Sigmoid colon (tissue), 7 donors: ENCODE results near the gene FUT2. TPM values are rescaled to one million over a fixed set of nuclear protein-coding genes. Genes with fewer than 3 reads are reported as not detected.
"Not testable (repeated sequence)": the region's sequence is repeated elsewhere in the genome, so short reads cannot be mapped to it uniquely, and the experiment has no call there.

ENCODE experiments used
- DNase-seq: peaks from one replicate; pipeline ENCODE4 v3.0.0-alpha.2; 2019
- H3K27ac ChIP-seq, 4 donors: fragments of 200-600 bp; sonication (generic); one replicate each; pipeline ENCODE4 v1.5.1; 2016 to 2019; ENCODE audit warnings: mild to moderate bottlenecking in 1 of 4
- H3K27me3 ChIP-seq, 3 donors: fragments of 200-600 bp; sonication (generic); one replicate each; pipeline ENCODE4 v1.5.1; 2019; ENCODE audit warnings: mild to moderate bottlenecking in 1 of 3
- H3K36me3 ChIP-seq, 4 donors: fragments of 200-600 bp; sonication (generic); one replicate each; pipeline ENCODE4 v1.5.1; 2016 to 2019
- H3K4me1 ChIP-seq, 4 donors: fragments of 200-600 bp; sonication (generic); one replicate each; pipeline ENCODE4 v1.5.1; 2017 to 2019
- H3K4me3 ChIP-seq, 4 donors: fragments of 200-600 bp; sonication (generic); one replicate each; pipeline ENCODE4 v1.5.1; 2017 to 2019; ENCODE audit warnings: mild to moderate bottlenecking in 2 of 4, moderate library complexity in 1 of 4
- H3K9me3 ChIP-seq, 4 donors: fragments of 200-600 bp in 3 of 4; sonication (generic) in 3 of 4; one replicate each; pipeline versions ENCODE4 v1.5.1 to v1.6.1; 2013 to 2019
- CTCF ChIP-seq, 4 experiments: fragments of 450-650 bp in 3 of 4; fragments of 200-600 bp in 1 of 4; IDR thresholded peaks; one replicate each; pipeline ENCODE4 v1.5.1; 2016 to 2019; ENCODE audit warnings: antibody characterized with exemption in 4 of 4, mild to moderate bottlenecking in 3 of 4, moderate library complexity in 2 of 4
- EP300 ChIP-seq, 4 donors: sonication (generic); formaldehyde crosslinking; IDR thresholded peaks; one replicate each; pipeline ENCODE4 v1.6.1; 2017; ENCODE audit warnings: antibody characterized with exemption in 4 of 4
- POLR2A ChIP-seq, 2 donors: fragments of 450-650 bp; IDR thresholded peaks; one replicate each; pipeline ENCODE4 v1.6.1; 2016; ENCODE audit warnings: antibody characterized with exemption in 2 of 2, mild to moderate bottlenecking in 2 of 2, moderate library complexity in 2 of 2
- POLR2AphosphoS5 ChIP-seq, 4 donors: sonication (generic); formaldehyde crosslinking; IDR thresholded peaks; one replicate each; pipeline ENCODE4 v1.6.1; 2017; ENCODE audit warnings: antibody characterized with exemption in 4 of 4
- WGBS, 2 donors: extraction: QIAGEN DNeasy Blood & Tissue Kit; methylation state at CpG; one replicate each; pipeline ENCODE4 v1.1.7; 2013; 5-methylcytosine and 5-hydroxymethylcytosine counted together
- intact Hi-C: fragments of 100-400 bp; cut with DNase I; formaldehyde crosslinking; loops from one replicate; pipeline ENCODE4 v1.15.1; 2023
- polyA plus RNA-seq, 3 donors: library from polyadenylated mRNA; stranded (reverse); fragments of 200-250 nt; gene quantifications; one replicate each; pipeline ENCODE4 v1.2.3, GENCODE V29; 2013
- total RNA-seq, 4 donors: library from RNA; depleted of rRNA; stranded (reverse); fragments of >200 nt; gene quantifications; one replicate each; pipeline ENCODE4 v1.1.0, GENCODE V29; 2016
- donor health status: healthy with polysubstance abuse.
- donor health status: Bipolar disorder and iron deficiency.
- donor health status: healthy.

Gene FUT2
- total and polyA plus RNA-seq, 7 donors = 37.2 to 62.7 (median 59.4) TPM; not detected in 4

GRCh38 chr19:48650974-48651682, 44.6 kb upstream of the FUT2 start:
- no peak overlapping the region for H3K4me3 ChIP-seq
- H3K36me3 ChIP-seq = no peaks in the 10 kb centered on the region
- no peak for DNase-seq
- H3K9me3 ChIP-seq = no peaks in the 10 kb centered on the region
- H3K27me3 ChIP-seq = no peaks in the 10 kb centered on the region
- WGBS, 2 donors = 80 to 91% methylated on average over 12 of the region's 12 CpGs
- peaks cover 0 to 4% (median 2%) of the 10 kb centered on the region in 4 donors for H3K4me1 ChIP-seq
- no peak for TF ChIP-seq CTCF (IDR thresholded peaks at IDR 0.05)
- no peak for TF ChIP-seq EP300 (IDR thresholded peaks at IDR 0.05)
- intact Hi-C loops = no loop called here
- no peak overlapping the region for H3K27ac ChIP-seq

GRCh38 chr19:48651683-48652048, 44.1 kb upstream of the FUT2 start:
- Histone ChIP-seq H3K4me1 (peaks cover 0 to 4% (median 0%) of the 10 kb centered on the region in 4 donors), H3K9me3 (no peaks in the 10 kb centered on the region), H3K36me3 (no peaks in the 10 kb centered on the region), H3K27ac (no peak overlapping the region), H3K27me3 (no peaks in the 10 kb centered on the region), H3K4me3 (no peak overlapping the region)
- TF ChIP-seq CTCF (IDR thresholded peaks at IDR 0.05) = no peak
- no peak for TF ChIP-seq POLR2A (IDR thresholded peaks at IDR 0.05)
- DNase-seq = no peak
- WGBS, 2 donors = 83 to 90% methylated on average over 5 of the region's 5 CpGs
- intact Hi-C loops = no loop called here

GRCh38 chr19:48654299-48655059, 41.3 kb upstream of the FUT2 start:
- Histone ChIP-seq H3K36me3 (no peaks in the 10 kb centered on the region), H3K4me1 (no peaks in the 10 kb centered on the region), H3K27me3 (no peaks in the 10 kb centered on the region), H3K9me3 (no peaks in the 10 kb centered on the region), H3K27ac (no peak overlapping the region), H3K4me3 (no peak overlapping the region)
- no peak for DNase-seq
- TF ChIP-seq POLR2A (IDR thresholded peaks at IDR 0.05) (no peak), EP300 (IDR thresholded peaks at IDR 0.05) (no peak), CTCF (IDR thresholded peaks at IDR 0.05) (no peak), POLR2AphosphoS5 (IDR thresholded peaks at IDR 0.05) (no peak)
- 36 to 54% methylated on average over 11 of the region's 11 CpGs for WGBS, 2 donors
- intact Hi-C loops = no loop called here

GRCh38 chr19:48656840-48657474, 38.8 kb upstream of the FUT2 start:
- H3K27me3 ChIP-seq = no peaks in the 10 kb centered on the region
- TF ChIP-seq CTCF (IDR thresholded peaks at IDR 0.05) (no peak), EP300 (IDR thresholded peaks at IDR 0.05) (no peak), POLR2A (IDR thresholded peaks at IDR 0.05) (no peak), POLR2AphosphoS5 (IDR thresholded peaks at IDR 0.05) (no peak)
- intact Hi-C loops = no loop called here
- H3K9me3 ChIP-seq = no peaks in the 10 kb centered on the region
- H3K27ac ChIP-seq = no peak overlapping the region
- peaks cover 0 to 10% (median 9%) of the 10 kb centered on the region in 4 donors for H3K4me1 ChIP-seq
- no peaks in the 10 kb centered on the region for H3K36me3 ChIP-seq
- 39 to 56% methylated on average over 16 of the region's 16 CpGs for WGBS, 2 donors
- no peak overlapping the region for H3K4me3 ChIP-seq
- no peak for DNase-seq

- 56 to 89% methylated on average over 5 of the region's 5 CpGs for WGBS, 2 donors
Measured at GRCh38 chr19:48657828-48658227, 37.9 kb upstream of the FUT2 start.

More at GRCh38 chr19:48657828-48658227, 37.9 kb upstream of the FUT2 start:
- H3K9me3 ChIP-seq, H3K27me3 ChIP-seq, H3K4me1 ChIP-seq, H3K4me3 ChIP-seq, DNase-seq, intact Hi-C loops, H3K36me3 ChIP-seq, H3K27ac ChIP-seq: not testable (repeated sequence)
